Fibroblast of the conjunctiva (primary cell): ENCODE data around the gene KCNF1.

Source experiments
- DNase-seq: peaks from one replicate; pipeline ENCODE4 v3.0.0-alpha.2; 2010; ENCODE audit warnings: low read depth

Gene KCNF1

GRCh38 chr2:10879624-10880585 is 31.8 kb upstream of the KCNF1 start:
- DNase-seq, result no peak

DNA sequence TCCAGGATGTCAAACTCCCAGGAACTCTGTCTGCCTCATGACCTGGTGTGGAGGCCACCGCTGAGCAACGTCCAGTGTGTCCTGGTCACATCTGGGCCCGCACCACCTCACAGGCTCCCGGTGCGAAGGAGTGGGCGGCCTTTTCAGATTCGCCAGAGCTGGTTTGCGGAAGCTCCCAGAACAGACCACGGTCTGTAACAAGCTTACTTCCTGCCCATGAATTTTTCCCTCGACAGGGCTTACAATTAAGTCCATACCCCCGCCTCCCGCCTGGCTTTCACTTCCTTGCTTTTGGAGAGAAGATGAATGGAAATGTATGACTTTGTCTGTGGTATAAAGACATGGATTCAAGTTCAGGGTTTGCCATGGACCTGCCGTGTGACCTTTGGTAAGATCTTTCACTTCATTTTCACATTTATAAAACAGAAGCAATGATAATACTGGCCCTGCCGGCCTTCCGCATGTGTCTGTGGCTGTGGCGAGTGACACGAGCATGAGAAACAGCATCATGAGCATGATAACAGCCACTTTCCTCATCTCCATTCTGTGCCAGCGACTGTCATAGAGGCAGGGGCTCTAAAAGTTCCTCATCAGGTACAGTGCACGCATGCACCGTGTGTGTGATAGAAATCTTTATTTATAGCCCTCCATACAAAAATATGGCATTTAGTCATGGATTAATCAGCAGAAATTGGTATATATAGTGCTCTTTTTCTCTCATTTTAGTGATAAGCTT is 31.0 kb upstream of the KCNF1 start:
- no peak for DNase-seq

DNA sequence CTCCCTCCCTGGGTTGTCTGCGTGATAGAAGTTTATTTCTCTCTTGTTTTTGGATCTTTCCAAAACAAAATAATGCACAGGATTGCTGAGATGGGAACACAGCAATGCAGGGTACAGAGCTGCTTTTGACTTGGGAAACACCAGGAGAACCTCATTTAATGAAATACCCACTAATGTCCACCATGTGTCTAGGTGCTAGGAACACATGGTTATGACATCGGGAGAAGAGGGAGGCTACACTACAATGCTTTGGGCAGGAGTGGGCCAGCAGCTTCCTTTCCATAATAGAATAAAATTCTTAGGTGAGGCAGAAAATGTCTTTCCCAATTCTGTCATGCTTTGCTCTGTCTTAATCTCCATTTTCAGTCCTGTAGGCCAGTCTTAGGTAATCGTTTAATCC is 29.2 kb upstream of the KCNF1 start:
- no peak for DNase-seq

GRCh38 chr2:10883066-10883465 is 28.7 kb upstream of the KCNF1 start:
- no peak for DNase-seq

DNA sequence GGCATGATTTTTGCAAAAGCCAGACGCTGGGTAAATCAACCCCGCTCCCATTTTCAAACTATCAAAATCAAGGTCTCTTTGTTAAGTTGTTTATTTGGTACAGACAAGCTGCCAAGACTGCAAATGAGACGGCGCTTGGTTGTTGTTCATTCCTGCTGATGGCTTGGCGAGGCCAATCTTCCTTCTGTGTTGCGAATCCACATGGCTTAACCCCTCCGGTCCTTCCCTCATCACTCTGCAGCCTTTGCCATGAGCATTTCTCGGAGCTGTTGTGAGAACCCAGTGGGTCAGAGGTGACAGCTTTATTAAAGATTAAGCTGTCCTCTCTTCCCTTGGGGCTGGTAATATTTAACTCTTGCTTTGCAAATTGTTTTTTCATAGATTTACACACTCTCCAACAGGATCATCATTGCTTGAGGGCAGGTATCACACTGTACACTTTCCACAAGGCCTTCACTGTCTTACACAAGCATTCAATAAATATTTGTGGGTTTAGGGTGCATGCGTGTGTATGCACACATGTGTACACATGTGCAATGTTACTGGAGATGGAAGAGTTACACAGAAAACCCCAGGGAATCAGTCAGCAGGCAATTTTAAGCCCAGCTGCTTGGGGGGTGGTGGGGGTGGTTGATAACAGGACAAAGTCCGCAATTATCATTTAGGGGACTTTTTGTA is 27.8 kb upstream of the KCNF1 start:
- no peak for DNase-seq

DNA sequence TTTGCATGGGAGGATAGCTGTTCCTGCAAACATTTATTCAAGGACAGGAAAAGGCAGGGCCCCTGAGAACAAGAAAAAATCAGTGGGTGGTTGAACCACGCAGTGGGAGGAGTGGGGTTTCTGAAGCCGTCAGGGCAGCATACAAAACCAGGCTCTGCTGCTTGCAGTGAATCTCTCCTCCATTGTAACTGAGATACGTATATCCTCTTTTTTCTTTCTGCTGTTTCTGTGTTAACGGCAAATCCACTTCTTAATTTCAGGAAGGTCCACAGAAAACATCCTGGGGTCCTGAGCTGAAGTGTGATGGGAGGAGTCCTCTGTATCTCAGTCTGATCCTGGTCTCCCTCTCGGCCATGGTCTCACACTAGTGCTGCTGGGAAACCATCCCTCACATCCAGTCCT is 27.2 kb upstream of the KCNF1 start:
- DNase-seq, result no peak

DNA sequence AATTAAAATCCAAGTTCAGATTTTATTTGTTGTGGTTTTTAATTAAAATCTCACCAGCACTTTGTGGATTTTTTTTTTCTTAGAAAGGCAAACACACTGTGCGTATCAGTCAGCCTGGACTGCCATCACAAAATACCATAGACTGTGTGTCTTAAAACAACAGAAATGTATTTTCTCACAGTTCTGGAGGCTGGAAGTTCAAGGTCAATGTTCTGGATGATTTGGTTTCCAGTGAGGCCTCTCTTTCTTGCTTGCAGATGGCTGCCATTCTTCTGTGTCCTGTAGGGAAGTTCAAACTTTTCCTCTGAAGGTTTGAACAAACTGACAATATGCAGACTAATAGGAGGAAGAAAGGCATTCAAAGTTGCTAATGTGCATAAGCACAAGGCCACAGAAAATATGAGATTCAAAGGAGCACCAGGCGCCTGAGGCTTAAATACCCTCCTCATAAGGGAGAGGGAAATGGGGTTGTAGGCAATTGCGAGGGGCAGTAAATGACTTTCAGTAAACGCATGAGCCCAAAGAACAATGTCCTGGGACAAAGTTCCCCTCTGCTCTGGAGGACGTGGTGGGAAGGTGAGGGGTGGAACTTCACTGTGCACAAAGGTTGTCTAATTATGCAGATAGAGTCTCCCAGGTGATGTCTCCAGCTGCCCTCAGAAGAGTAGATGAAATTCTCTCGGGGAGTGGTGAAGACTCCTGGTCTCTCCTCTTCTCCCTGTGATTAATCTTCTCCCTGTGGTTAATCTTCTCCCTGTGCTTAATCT is 26.5 kb upstream of the KCNF1 start:
- DNase-seq, result no peak

GRCh38 chr2:10887476-10887875 is 24.3 kb upstream of the KCNF1 start:
- DNase-seq, result no peak

GRCh38 chr2:10889651-10890215 is 22.0 kb upstream of the KCNF1 start:
- DNase-seq, result no peak

DNA sequence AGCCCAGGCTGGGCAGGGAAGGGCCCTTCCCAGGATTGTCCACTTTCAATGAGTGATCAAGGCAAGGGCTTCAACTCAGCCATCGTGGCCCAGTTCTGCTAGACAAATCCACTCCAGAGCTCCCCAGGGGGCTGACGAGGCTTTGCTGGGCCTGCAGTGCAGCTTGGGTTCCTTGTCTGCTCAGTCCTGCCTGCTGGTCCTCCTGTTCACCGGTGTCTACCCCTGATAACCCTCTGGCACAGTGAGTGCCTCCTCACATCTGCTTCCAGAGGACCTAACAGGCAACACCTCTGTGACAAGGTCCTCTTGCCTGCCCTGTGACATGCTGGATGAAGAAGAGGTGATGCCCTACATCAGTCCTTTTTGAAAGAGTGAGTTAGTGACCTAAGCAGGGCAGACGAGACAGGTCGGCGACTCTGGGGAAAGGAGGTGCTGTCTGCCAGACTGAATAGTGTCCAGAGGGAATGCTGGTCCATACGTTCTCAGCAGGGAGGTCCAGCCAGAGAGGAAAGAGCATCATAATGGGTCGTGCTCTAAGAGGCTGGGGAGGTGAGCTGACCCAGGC is 20.9 kb upstream of the KCNF1 start:
- no peak for DNase-seq

DNA sequence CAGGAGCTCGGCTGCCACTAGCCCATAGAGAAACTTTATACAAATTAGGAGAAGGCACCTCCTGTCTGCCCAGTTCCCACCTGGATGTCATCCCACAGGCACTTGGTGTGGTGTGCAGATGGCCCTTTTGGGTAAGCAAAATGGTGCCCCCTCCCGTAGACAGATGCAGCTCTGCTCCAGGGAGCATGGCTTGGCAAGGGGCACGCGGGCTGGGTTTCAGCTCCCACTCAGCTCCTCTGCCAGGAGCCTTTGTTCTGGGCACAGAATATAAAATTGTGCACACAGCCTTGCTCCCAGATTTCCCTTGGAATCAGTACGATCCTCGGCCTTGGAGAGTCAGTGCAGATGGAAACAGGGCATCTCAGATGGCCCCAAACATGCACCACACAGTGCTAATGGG is 20.3 kb upstream of the KCNF1 start:
- DNase-seq, result no peak

GRCh38 chr2:10891848-10892247 is 19.9 kb upstream of the KCNF1 start:
- no peak for DNase-seq

GRCh38 chr2:10892316-10892715 is 19.4 kb upstream of the KCNF1 start:
- no peak for DNase-seq

DNA sequence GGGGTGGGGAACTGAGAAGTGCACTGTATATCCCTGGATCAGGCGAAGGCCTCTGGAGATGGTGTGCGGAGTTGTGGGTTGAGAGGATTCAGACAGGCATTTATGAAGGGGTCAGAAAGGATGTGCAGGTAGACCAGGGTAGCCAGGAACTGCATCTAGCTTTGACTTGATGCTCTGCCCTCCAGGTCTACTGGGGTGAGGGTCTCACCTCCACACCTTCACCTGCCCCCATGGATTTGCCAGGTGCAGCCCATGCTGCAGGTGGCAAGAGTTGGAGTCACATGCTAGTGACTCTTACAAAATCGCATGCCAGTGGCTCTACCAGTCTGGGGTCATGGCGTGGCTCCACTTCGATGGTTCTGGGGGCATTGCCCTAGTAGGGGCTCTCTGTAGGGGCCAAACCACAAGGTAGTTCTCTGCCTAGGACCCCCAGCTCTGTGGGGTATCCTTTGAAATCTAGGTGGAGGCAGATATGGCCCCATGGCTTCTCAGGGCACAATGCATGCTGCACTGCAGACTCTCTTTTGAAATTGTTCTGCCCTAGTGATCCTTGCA is 18.9 kb upstream of the KCNF1 start:
- no peak for DNase-seq

GRCh38 chr2:10894264-10894935 is 17.3 kb upstream of the KCNF1 start:
- DNase-seq, result no peak

GRCh38 chr2:10895231-10895630 is 16.5 kb upstream of the KCNF1 start:
- no peak for DNase-seq

- no peak for DNase-seq
Measured at GRCh38 chr2:10897956-10898355, 13.8 kb upstream of the KCNF1 start.

GRCh38 chr2:10900216-10901109 is 11.3 kb upstream of the KCNF1 start:
- DNase-seq, result no peak
